A549 (cell line): Measurements from ENCODE around the gene PDE10A.

Source experiments
- ESRRA ChIP-seq: fragments of 150-350 bp; IDR thresholded peaks from 2 replicates; pipeline ENCODE4 v1.6.1; 2014; ENCODE audit warnings: mild to moderate bottlenecking, low read length, borderline replicate concordance
- NFE2L2 ChIP-seq: fragments of 150-350 bp; conservative IDR thresholded peaks from 2 replicates; pipeline ENCODE4 v1.6.1; 2014; ENCODE audit warnings: low read length

DNA sequence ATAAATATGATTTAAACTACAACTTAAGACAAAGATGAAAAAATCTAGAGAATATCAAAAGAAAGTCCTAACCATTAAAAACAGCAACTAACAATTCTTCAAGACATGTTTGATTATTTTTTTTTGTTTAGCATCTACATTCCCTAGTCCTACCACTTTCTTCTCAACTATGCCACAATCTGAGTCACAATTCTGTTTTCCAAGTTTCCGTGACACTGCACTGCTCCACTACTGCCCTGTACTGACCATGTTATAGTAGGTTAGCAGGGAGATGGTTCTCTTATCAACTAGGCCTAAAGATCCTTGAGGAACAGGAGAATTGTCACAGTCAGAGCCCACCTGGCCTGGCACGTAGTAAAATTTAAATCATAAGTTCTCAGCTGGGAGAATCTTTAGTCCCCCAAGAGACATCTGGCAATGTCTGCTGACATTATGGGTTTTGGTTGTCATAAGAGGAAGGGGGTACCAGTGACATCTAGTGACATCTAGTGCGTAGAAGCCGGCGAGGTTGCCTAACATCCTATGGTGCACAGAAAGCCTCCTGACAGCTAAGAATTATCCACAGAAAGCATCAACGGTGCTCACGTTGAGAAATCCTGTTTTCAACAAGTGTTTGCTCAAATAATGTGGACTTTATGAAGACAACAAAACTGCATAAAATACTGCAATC is 100.5 kb downstream of the PDE10A start:
- no peak for TF ChIP-seq ESRRA
- TF ChIP-seq NFE2L2, result no peak
